HG03280 (cell line): Measurements from ENCODE around the gene GPRC5B.

Experiments used
- ATAC-seq: cut with Tn5 transposase; IDR thresholded peaks from one replicate; pipeline ENCODE4 v1.9.1; 2021; ENCODE audit warnings: mild to moderate bottlenecking, moderate library complexity; ENCODE audit not compliant: unreplicated experiment

GPRC5B gene

GRCh38 chr16:19850131-19850817 lies 34.4 kb downstream of the GPRC5B start:
- no peak for ATAC-seq

- no peak for ATAC-seq
These were observed 35.9 kb downstream of the GPRC5B start for GRCh38 chr16:19848756-19849155.

GRCh38 chr16:19846436-19846835 lies 38.2 kb downstream of the GPRC5B start:
- no peak for ATAC-seq

GRCh38 chr16:19844945-19845641 lies 39.6 kb downstream of the GPRC5B start:
- no peak for ATAC-seq

- ATAC-seq, result no peak
These were observed 41.3 kb downstream of the GPRC5B start for GRCh38 chr16:19843371-19843770.

GRCh38 chr16:19842426-19843157 lies 42.1 kb downstream of the GPRC5B start:
- no peak for ATAC-seq

GRCh38 chr16:19841184-19841583 lies 43.5 kb downstream of the GPRC5B start:
- ATAC-seq, result no peak

GRCh38 chr16:19840524-19841110 lies 44.0 kb downstream of the GPRC5B start:
- no peak for ATAC-seq

GRCh38 chr16:19837984-19838707 lies 46.5 kb downstream of the GPRC5B start:
- ATAC-seq, result no peak

GRCh38 chr16:19837331-19837980 lies 47.2 kb downstream of the GPRC5B start:
- no peak for ATAC-seq

- no peak for ATAC-seq
These were observed 48.7 kb downstream of the GPRC5B start for GRCh38 chr16:19835968-19836421.

GRCh38 chr16:19835196-19835595 lies 49.5 kb downstream of the GPRC5B start:
- no peak for ATAC-seq

- no peak for ATAC-seq
These were observed 51.1 kb downstream of the GPRC5B start for GRCh38 chr16:19833581-19833980.

- ATAC-seq, result no peak
These were observed 51.5 kb downstream of the GPRC5B start for GRCh38 chr16:19833176-19833575.

GRCh38 chr16:19831678-19832077 lies 53.0 kb downstream of the GPRC5B start:
- no peak for ATAC-seq

GRCh38 chr16:19830902-19831560 lies 53.6 kb downstream of the GPRC5B start:
- no peak for ATAC-seq

- no peak for ATAC-seq
These were observed 54.6 kb downstream of the GPRC5B start for GRCh38 chr16:19829844-19830692.

GRCh38 chr16:19824216-19824615 lies 60.4 kb downstream of the GPRC5B start:
- no peak for ATAC-seq

- ATAC-seq, result no peak
These were observed 61.3 kb downstream of the GPRC5B start for GRCh38 chr16:19823322-19823721.
